ENCODE results near the gene SMAD2.

Gene SMAD2

DNA sequence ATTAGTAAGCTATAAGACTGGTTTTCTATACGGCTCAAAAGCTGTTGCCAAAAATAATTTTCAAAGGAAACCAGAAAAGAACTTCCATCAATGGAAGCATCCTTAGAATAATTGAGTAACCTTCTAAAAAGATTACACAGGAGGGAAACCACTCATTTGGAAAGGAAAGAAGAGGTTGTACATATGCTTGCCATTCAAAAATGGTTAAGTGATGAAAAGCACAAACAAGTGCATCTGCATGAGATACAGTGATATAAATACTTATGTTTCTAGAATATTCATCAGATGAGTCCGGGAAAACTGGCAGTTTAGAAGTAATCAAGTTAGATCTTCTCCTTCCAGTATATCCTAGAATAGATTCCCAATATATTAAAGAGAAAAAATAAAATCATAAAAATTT lies 20.1 kb upstream of the SMAD2 start:
- TF ChIP-seq CTCF (IDR thresholded peaks at IDR 0.05; ENCODE audit: low read depth, low read length, missing control alignments): no peak
- no peak for DNase-seq (ENCODE audit: low read depth)
- in situ Hi-C loops (cut with HindIII; ENCODE audit: low sequenced_read_pairs): no loop called here
- H3K4me3 ChIP-seq (ENCODE audit: low read depth, low read length): no peak overlapping the region

DNA sequence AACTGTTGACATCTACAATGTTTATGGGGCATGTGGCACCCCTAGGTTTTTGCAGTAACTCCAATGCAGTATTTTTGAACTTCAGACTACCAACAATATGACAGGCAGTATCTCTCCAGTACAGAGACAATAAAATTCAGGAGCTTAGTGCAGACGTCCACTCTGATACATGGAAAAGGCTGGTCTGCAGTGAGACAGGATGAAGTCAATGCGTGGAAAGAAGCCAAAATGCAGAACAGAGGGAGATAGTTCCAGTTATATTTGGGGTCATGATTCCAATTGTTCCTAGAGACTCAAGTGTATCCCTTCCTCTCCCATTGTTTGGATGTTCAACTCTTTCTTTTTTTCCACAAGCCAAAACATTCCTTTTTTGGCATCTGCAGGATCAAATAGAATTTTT lies 18.7 kb upstream of the SMAD2 start:
- in situ Hi-C loops (cut with HindIII; ENCODE audit: low sequenced_read_pairs): no loop called here
- TF ChIP-seq CTCF (IDR thresholded peaks at IDR 0.05; ENCODE audit: low read depth, low read length, missing control alignments): no peak
- no peak overlapping the region for H3K4me3 ChIP-seq (ENCODE audit: low read depth, low read length)
- DNase-seq (ENCODE audit: low read depth): no peak

DNA sequence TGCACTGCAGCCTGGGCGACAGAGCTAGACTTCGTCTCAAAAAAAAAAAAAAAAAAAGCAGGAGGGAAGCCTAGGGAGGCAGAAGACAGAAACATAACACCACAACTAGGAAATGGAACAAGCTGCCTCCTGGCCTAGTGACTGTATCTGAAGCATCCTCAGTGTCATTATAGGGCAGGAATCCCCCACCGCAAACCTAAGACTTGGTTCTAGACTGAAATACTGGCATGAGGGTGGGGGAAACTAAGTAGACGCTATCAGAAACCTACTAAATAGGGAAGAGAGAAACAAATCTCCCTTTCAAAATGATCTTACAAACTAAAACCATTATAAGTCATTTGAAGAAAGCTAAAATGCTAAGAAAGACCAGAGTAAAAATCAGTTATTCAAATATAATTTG lies 16.4 kb upstream of the SMAD2 start:
- DNase-seq (ENCODE audit: low read depth): no peak
- no peak overlapping the region for H3K4me3 ChIP-seq (ENCODE audit: low read depth, low read length)
- in situ Hi-C loops (cut with HindIII; ENCODE audit: low sequenced_read_pairs): no loop called here
- TF ChIP-seq CTCF (IDR thresholded peaks at IDR 0.05; ENCODE audit: low read depth, low read length, missing control alignments): no peak

- DNase-seq (ENCODE audit: low read depth): no peak
- no peak for TF ChIP-seq CTCF (IDR thresholded peaks at IDR 0.05; ENCODE audit: low read depth, low read length, missing control alignments)
- no peak overlapping the region for H3K4me3 ChIP-seq (ENCODE audit: low read depth, low read length)
- in situ Hi-C loops (cut with HindIII; ENCODE audit: low sequenced_read_pairs): no loop called here
Measured at GRCh38 chr18:47944972-47945852, 14.8 kb upstream of the SMAD2 start.

GRCh38 chr18:47936952-47937351 lies 6.5 kb upstream of the SMAD2 start:
- no peak overlapping the region for H3K4me3 ChIP-seq (ENCODE audit: low read depth, low read length)
- no peak for TF ChIP-seq CTCF (IDR thresholded peaks at IDR 0.05; ENCODE audit: low read depth, low read length, missing control alignments)
- DNase-seq (ENCODE audit: low read depth): no peak
- in situ Hi-C loops (cut with HindIII; ENCODE audit: low sequenced_read_pairs): no loop called here

- in situ Hi-C loops (cut with HindIII; ENCODE audit: low sequenced_read_pairs): no loop called here
- TF ChIP-seq CTCF (IDR thresholded peaks at IDR 0.05; ENCODE audit: low read depth, low read length, missing control alignments): no peak
- no peak for DNase-seq (ENCODE audit: low read depth)
- no peak overlapping the region for H3K4me3 ChIP-seq (ENCODE audit: low read depth, low read length)
Measured at GRCh38 chr18:47935321-47936055, 5.0 kb upstream of the SMAD2 start.
